GM19025 (cell line): ENCODE results near the gene SBF2.
"Not testable (repeated sequence)": the region's sequence is repeated elsewhere in the genome, so short reads cannot be mapped to it uniquely, and the experiment has no call there.

Source experiments
- ATAC-seq: cut with Tn5 transposase; IDR thresholded peaks from one replicate; pipeline ENCODE4 v1.9.1; 2021; ENCODE audit warnings: mild to moderate bottlenecking, low read depth, moderate library complexity; ENCODE audit not compliant: unreplicated experiment

Gene SBF2

GRCh38 chr11:10272132-10272531, 21.9 kb downstream of the SBF2 start:
- no peak for ATAC-seq

GRCh38 chr11:10268746-10269488, 25.1 kb downstream of the SBF2 start:
- ATAC-seq, result no peak

- ATAC-seq, result no peak
These were observed 26.2 kb downstream of the SBF2 start for GRCh38 chr11:10267821-10268220.

GRCh38 chr11:10265936-10266335, 28.1 kb downstream of the SBF2 start:
- no peak for ATAC-seq

DNA sequence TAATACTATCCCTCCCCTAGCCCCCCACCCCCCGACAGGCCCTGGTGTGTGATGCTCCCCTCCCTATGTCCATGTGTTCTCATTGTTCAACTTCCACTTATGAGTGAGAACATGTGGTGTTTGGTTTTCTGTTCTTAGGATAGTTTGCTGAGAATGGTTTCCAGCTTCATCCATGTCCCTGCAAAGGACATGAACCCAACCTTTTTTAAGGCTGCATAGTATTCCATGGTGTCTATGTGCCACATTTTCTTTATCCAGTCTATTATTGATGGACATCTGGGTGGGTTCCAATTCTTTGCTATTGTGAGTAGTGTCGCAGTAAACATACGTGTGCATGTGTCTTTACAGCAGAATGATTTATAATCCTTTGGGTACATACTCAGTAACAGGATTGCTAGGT, 29.3 kb downstream of the SBF2 start:
- ATAC-seq, result not testable (repeated sequence)

GRCh38 chr11:10263929-10264328, 30.1 kb downstream of the SBF2 start:
- ATAC-seq, result no peak

DNA sequence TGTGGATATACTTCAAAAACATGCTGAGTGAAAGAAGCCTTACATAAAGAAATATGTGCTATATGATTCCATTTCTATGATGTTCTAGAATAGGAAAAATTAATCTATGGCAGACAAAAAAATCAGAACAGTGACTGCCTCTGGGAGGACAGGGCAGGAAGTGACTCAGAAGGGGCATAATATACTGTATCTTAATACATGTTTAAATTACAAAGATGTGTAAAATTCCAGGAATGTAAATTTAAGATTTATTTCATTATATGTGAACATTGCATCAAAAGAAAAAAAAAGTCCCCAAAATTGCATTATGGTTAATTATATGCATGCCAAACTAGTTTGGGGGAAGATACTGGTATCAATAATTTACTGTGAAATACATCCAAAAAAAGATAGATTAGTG, 32.2 kb downstream of the SBF2 start:
- ATAC-seq, result no peak

GRCh38 chr11:10257478-10257877, 36.5 kb downstream of the SBF2 start:
- ATAC-seq, result no peak

- no peak for ATAC-seq
These were observed 38.5 kb downstream of the SBF2 start for GRCh38 chr11:10255388-10256125.

DNA sequence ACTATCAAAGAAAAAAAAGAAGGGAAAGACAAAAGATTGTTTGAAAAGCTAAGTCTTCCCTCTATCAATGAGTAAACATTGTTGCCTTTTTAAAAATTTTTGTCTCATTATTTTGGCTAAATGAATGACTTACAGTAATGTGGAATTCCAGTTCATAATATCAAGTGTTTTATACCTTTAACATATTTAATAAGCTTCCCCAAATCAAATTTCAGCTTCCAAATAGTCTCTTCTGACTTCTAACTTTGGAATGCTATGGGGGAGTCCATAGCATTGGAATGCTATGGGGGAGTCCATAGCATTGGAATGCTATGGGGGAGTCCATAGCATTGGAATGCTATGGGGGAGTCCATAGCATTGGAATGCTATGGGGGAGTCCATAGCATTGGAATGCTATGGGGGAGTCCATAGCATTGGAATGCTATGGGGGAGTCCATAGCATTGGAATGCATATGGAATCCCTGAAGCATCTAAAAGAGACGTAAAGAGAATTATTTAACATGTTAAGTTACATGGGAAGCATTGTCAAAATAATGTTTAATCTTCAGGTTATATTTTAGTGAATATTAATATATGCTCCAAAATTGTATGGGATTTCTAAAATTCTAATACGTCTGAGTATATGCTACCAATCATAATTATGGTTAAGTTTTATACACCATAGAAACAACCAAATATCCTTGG, 44.4 kb downstream of the SBF2 start:
- ATAC-seq, result not testable (repeated sequence)

- ATAC-seq, result no peak
These were observed 47.0 kb downstream of the SBF2 start for GRCh38 chr11:10247011-10247410.

- no peak for ATAC-seq
These were observed 50.0 kb downstream of the SBF2 start for GRCh38 chr11:10243896-10244575.

- ATAC-seq, result no peak
These were observed 57.2 kb downstream of the SBF2 start for GRCh38 chr11:10236840-10237239.

DNA sequence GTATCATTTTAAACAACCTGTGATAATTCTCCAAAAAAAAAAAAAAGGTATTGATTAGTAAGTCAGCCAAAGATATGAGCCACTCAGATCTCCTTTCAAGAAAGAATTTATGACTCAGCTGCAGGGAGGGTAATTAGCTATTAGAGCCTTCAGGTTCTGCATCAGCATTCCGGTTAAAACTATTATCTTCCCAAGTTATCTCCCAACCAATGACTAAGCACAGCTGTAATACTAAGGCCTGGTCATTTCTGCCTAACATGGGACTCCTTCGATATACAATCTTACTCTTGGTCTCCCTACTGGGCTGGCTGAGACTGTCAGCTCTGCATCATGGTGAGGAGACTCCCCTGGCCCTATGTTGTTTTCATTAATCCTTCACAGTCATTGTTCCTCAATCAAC, 60.4 kb downstream of the SBF2 start:
- no peak for ATAC-seq

DNA sequence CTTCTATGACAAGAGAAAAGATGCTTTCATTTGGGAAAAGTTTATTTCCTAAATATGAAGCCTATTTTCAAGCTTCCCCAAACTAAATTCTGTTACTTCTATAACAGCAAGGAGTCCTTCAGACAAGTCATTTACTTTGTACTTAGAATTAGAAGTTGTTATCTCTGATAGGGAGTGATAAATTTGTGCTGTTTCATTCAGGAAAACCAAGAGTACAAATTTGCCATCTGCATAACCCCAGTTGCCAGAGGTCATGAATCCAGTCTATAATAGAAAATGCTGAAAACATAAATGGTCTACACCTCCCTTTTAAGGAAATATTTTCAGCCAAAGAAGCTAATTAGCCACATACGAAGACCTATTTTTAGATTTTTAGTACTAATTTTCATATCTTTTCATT, 61.3 kb downstream of the SBF2 start:
- no peak for ATAC-seq

DNA sequence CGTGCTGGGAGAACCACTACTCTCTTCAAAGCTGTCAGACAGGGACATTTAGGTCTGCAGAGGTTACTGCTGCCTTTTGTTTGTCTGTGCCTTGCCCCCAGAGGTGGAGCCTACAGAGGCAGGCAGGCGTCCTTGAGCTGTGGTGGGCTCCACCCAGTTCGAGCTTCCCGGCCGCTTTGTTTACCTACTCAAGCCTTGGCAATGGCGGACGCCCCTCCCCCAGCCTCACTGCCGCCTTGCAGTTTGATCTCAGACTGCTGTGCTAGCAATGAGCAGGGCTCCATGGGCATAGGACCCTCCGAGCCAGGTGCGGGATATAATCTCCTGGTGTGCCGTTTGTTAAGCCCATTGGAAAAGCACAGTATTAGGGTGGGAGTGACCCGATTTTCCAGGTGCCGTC, 62.2 kb downstream of the SBF2 start:
- ATAC-seq, result not testable (repeated sequence)

GRCh38 chr11:10225553-10225952, 68.5 kb downstream of the SBF2 start:
- ATAC-seq, result no peak

- ATAC-seq, result no peak
These were observed 71.6 kb downstream of the SBF2 start for GRCh38 chr11:10222399-10222798.

GRCh38 chr11:10221342-10221741, 72.7 kb downstream of the SBF2 start:
- no peak for ATAC-seq

DNA sequence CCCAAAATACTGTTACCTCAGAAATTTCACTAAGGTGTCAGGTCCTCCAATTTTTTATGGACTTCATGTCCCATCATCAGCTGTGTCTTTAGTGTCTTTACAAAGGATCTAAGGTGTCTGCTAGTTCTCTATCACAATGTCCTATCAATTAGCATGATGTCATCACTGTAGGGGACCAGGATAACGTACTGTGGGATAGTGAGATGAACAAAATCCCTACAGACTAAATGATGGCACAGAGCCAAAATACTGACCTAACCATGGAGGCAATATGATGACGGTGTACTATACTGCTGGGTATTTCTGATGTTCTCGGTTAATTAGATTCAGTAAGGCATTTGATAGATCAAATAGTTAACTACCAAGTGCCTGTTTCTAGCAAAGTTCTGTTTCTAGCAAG, 82.5 kb downstream of the SBF2 start:
- ATAC-seq, result no peak

DNA sequence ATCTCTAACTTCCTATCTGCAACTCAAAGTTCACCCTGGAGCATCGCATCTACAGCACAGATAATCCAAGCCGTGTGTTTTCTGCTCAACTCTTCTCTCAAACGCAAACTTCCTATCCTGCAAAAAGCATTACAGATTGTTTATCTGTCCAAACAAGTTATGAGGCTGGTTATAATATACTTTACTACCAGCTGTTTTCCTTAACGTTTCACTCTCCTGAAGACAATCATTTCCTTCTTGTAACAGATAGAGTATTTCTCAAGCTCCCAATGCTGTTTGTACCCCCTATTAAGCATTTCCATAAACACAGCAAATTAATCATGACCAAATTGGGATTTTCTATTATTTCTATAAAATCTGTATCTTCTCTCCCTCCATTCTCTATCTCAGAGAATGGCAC, 84.7 kb downstream of the SBF2 start:
- ATAC-seq, result no peak
